Middle frontal gyrus (tissue), 1 donor: ENCODE measurements around the gene MED27.

ENCODE experiments used
- DNase-seq: peaks from one replicate; pipeline ENCODE4 v3.0.0-alpha.2; 2015; ENCODE audit warnings: low spot score; ENCODE audit errors: extremely low spot score

MED27 gene

DNA sequence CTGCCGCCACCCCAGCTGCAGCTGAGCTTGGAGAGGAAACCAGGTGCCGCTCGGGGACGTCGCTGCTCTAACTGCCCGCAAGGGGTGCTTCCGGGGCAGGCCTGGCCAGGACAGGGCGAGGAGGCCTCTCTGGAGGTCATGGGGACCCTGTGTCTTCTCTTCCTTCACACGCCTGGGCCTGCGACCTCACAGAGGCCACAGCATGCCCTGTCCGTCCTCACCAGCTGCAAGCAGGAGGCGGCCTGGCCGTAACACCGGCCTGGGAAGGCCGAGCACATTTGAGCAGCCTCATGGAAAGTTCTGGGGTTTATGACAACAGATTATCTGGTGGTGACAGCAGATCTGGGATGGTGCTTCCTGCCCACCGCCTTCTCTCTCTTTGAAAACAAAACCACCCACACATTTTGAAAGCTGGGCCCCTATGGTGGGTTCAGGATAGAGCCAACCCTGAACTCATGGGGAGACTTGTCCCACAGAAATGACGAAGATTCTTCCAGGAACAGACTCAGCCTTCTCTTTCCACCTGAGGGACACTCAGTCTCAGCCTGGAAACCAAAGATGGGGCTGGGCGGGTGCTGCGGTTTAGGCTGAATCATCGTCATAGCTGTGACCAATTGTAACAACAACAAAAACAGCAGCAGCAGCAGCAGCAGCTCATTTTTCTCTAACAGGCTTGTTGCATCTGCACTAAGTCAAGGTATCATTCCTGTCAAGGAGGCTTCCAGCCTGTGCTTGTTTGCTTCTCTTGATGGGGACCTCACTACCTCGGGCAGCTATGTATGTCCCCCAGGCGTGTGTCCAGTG lies 240.2 kb downstream of the MED27 start:
- DNase-seq, result no peak

DNA sequence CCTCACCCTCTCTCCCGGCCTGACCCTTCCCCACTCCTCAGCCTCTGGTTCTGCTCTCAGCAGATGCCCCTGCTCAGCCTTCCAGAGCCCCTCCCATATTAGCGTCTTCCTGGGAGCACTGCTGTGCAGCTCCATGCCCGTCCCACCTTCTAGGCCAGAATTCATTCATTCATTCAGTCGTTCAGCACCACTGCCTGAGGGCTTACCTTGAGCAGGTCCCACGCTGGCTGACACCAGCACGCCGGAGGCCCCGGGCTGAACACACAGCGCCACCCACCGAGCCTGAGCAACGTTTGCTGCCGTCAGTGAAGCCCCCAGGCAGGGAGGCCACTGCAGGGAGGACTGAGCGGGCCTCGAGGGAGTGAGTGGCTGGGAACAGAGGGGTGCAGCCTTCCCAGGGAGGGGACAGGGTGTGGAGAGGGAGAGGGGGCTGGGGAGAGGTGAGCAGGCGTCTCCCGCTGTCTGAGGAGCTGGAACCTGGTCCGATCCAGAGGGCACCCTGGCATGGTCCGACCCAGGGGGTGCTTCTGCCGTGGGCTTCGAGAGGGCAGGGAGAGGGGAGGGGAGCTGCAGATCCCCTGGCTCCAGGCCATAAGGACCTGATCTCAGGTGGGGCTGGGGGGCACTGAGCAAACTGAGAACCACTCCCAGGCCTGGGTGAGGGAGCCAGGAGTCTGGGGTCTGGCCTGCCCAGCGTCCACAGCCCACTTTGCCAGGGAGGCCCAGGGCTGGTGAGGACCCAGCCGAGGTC lies 241.0 kb downstream of the MED27 start:
- no peak for DNase-seq

- DNase-seq, result no peak
These were observed 241.8 kb downstream of the MED27 start for GRCh38 chr9:131837836-131838235.

DNA sequence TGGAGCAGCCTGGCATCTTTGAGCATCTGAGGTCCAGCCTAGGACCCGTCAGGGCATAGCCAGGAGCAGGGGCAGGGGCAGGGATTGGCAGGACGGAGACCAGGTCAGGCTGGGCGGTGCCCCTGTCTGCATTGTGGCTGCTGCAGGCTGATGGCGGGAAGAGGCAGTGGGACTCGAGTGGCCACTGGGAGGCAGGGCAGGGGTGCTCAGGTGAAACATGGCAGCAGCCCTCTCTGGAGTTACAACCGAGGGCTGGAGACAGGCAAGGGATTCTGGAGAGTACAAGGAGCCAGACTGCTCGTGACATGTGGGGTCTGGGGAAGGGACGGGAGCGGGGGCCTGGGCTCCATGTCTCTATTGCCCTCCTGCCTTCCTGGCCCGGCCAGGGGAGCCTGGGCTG lies 242.4 kb downstream of the MED27 start:
- no peak for DNase-seq

- DNase-seq, result no peak
These were observed 242.9 kb downstream of the MED27 start for GRCh38 chr9:131836607-131837315.

DNA sequence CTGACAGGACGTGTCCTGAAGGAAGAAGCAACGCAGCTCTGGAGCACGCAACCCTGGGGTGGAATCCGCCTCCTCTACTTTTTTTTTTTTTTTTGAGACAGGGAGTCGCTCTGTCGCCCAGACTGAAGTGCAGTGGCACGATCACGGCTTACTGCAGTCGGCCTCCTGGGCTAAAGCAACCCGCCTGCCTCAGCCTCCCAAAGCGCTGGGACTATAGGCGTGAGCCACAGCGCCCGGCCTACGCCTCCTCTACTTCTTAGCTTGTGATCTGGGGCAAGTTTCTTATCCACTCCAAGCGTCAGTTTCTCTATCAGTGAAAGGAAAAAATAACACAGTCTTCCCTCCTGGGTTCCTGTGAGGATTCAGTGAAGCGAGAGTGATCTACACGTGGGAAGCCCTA lies 243.6 kb downstream of the MED27 start:
- no peak for DNase-seq

- no peak for DNase-seq
These were observed 244.3 kb downstream of the MED27 start for GRCh38 chr9:131835151-131835910.

DNA sequence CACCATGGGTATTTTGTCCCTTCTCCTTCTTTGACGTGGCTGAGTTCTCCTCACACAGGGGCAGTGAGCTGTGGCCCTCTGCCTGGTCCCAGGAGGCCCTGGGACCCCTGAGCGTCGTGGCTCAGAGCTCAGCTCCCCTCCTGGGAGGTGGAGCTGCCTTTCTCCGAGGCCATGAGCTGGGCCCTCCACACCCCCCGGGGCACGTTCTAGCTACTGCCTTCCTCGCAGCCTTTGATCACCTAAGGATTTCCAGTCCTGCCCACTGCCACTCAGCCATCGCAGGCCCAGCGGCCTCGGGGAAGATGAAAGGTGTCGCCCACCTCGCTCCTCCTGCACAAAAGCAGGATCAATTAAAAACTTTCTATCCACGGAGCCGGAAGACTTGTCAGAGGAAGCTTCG lies 244.9 kb downstream of the MED27 start:
- no peak for DNase-seq

DNA sequence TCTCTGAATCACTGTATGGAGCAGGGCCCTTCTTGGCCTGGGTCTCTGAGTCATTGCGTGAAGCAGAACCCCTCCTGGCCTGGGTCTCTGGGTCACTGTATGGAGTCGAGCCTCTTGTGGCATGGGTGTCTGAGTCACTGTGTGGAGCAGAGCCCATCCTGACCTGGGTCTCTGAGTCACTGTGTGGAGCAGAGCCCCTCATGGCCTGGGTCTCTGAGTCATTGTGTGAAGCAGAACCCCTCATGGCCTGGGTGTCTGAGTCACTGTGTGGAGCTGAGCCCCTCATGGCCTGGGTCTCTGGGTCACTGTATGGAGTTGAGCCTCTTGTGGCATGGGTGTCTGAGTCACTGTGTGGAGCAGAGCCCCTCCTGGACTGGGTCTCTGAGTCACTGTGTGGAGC lies 245.8 kb downstream of the MED27 start:
- no peak for DNase-seq

- no peak for DNase-seq
These were observed 246.6 kb downstream of the MED27 start for GRCh38 chr9:131833083-131833482.

- no peak for DNase-seq
These were observed 248.1 kb downstream of the MED27 start for GRCh38 chr9:131831380-131832165.

DNA sequence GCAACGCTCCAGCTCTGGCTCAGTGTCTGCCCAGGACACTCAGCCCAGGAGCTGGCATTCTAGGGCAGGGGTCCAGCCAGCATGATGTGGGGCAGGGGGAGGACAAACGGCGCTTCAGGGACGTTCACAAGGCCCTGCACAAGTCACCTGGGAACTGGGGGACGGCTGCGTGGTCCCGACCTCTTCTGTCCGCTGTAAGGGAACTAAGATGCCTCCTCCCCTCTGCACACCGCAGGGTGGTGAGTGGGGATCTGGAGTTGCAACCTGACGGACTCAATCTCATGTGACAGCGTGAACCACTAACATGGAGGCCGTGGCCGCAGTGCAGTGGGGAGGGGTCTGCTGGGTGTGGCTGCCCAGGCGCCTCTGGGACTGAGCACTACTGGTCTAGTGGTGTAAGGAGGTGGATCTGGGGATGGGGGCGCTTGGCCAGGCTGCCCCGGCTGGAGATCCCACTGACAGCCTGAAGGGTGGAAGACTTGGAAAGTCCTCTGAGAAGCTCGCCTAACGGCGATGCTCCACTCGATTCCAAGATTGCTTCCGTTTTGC lies 251.8 kb downstream of the MED27 start:
- no peak for DNase-seq

GRCh38 chr9:131826966-131827525 lies 252.6 kb downstream of the MED27 start:
- no peak for DNase-seq

DNA sequence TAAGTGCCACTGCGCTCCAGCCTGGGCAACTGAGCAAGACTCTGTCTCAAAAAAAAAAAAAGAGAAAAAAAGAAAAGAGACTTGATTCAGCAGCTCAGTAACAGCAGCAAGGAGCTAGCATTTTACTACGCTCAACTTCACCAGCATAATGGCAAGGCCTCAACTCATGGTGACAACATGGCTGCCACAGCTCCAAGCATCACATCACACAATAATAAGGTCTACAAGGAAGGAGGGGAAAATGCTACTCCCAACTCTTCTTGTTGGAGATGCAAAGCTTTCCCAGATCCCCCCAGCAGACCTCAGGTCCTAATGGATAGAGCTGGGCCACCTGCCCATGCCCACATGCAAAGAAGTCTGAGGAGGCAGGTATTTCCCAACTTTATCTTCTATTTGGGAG lies 253.6 kb downstream of the MED27 start:
- no peak for DNase-seq

DNA sequence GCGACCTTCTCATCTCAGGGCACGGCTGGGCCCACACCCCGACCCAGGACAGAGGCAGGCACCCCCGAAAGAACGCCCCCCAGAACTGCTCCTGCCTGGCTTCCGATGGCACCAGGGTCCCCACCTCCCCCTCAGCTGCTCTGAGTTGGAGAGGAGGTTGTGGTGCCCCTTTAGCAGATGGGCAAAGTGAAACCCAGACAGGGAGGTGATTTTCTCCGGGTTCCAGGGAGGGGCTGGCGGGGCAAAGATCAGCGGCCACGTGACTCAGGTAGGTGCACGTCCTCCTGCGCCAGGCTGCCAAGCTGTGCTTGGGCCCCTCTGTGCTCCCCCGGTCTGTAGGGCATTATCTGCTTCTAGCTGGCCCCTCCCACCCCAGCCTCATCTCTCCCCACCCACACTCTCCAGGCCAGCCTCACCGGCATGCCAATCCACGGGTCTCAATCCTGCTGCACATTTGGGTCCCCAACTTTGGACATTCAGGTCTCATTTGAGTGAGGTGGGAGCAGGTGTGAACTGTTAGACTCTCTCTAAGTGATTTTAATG lies 254.6 kb downstream of the MED27 start:
- no peak for DNase-seq

- no peak for DNase-seq
These were observed 255.5 kb downstream of the MED27 start for GRCh38 chr9:131824155-131824594.

DNA sequence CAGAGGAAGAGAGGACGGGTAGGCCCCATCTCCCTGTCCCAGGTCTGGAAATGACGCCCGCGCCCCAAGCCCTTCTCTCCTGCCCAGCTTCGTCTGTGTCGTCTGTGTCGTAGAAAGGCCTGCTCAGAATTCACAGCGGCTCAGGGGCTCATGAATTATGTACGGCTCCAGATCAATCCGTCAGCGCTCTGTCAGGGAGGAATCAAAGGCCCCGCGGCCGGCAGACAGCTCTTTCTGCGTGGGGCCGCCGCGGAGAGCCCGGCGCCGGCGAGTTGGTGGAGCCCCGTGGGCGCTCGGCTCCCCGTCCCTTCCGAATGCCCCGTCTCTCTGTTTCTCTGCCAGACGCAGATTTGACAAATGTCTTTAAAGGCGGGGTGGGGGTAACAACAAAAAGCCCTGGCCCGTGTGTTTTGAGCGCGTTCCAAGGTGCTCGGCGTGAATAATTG lies 255.9 kb downstream of the MED27 start:
- no peak for DNase-seq

DNA sequence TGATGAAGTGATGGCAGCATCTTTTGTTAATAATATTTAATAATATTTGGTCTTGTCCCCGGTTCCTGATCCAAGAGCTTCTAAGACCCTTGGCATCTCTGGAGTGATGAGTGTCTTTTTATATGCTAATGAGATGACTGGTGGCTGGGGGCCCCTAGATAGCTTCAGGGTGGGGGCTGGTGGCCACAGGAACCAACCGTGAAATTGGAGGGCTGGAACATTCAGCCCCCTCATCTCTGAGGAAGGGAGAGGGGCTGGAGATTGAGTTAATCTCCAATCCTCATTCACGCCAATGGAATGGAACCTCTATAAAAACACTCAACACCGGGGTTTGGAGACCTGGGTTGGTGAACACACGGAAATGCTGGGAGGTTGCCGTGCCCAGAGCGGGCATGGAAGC lies 261.6 kb downstream of the MED27 start:
- no peak for DNase-seq

- no peak for DNase-seq
These were observed 262.0 kb downstream of the MED27 start for GRCh38 chr9:131817627-131818026.

GRCh38 chr9:131817073-131817472 lies 262.6 kb downstream of the MED27 start:
- DNase-seq, result no peak
